CD4-positive, alpha-beta T cell treated with Interleukin-15 for 4 hours (primary cell): ENCODE measurements around the gene DNAJC4.

Experiments used
- DNase-seq: peaks from one replicate; pipeline ENCODE4 v3.0.0-alpha.2; 2020; ENCODE audit warnings: low spot score

The DNAJC4 gene

DNA sequence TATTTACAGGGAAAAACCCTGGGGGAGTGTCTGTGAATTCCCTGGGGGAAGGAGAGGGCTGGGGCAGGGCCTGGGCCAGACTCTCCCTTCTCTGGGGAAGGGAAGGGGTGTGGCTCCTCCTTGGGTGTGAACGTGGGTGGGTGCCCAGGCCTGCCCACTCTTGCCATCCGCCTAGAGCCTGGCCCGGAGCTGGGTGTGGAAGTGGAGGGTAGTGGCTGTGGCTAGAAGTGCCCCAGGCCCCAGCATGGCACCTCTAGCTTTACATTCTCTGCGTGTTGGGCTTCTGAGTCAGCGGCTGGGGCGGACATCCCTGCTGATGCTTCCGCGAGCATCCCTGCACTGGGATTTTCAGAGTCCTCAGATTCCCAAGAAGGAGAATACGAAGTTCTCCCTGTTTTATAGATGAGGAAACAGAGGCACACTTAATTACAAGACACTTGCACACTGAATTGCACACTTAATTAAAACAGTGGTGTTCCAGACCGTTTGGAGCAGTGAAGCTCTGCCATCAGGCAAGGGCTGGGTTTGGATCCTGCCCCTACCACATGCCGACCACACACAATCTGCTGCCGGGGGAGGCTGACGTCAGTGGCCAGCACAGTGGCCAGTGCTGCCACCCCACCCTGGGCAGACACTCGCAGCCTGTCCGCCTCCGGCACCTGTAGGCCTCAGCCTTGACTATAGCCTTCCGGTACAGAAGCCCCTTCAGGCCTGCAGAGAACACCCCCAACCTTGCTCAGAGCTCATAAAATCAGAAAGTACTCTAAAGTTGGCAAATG is 46.5 kb downstream of the DNAJC4 start:
- DNase-seq, result no peak

DNA sequence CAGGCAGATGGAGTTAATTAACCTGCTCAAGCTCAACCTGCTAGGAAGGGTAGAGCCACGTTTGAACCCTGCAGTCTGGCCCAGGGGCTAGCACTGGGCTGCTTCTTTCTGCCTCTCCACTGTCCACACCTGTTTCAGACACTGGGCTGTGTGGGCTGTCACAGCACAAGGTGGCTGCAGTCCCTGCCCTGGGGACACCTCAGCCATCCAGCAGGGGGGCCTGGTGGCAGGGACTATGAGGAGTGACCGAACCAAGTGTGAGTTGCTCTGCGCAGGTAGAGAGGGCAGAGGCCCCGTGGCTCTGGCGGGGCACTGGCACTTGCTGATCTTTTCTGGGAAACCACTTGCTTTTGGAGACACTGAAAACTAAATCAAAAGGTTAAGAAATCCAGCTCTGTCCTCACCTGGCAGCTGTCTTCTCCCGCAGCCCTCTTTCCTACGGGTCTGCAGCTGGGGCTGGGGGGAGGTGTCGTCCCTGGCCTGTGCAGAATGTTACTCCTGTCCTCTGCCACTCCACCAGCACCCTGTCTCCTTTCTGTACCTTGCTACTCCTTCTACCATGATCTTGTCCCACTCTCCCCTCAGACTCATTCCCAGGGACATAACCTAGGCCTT is 48.3 kb downstream of the DNAJC4 start:
- no peak for DNase-seq

DNA sequence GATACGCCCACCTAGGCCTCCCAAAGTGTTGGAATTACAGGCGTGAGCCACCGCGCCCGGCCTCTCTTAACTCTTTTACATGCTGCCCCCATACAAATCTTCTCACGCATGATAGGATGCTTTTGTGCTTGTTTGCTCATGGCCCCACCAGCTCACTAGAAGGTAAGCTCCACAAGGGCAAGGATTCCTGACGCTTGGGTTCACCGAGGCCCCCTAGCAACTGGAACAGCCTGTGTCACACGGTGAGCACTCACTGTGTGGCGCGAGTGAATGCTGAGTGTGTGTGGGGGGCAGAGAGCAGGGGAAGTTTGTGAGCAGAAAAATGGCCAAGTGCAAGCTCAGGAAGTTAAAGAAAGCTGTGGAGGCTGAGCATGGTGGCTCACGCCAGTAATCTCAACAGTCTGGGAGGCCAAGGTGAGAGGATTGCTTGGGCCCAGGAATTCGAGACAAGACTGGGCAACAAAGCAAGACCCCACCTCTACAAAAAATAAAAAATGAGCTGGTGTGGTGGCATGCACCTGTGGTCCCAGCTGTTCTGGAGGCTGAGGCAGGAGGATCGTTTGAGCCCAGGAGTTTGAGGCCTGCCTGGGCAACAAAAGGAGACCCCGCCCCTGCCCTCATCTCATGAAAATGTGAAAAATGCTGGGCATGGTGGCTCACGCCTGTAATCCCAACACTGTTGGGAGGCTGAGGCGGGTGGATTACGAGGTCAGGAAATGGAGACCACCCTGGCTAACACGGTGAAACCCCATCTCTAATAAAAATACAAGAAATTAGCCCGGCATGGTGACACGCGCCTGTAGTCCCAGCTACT is 51.8 kb downstream of the DNAJC4 start:
- no peak for DNase-seq

DNA sequence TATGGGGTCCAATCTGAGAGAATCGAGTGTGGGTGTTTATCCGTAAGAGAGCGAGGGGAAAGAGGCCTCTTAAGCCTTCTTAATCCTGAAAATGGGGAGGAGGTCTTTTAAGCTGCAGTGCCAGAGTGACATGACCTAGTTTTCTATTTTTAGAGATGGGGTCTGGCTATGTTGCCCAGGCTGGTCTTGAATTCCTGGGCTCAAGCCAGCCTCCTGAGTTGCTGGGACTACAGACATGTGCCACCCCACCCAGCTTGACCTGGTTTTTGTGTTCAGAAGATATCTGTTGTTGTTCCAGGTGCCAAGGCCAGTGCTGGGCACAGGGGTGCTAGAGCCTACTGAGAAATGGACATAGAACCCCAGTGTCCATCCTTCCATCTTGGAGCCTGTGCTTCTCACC is 52.7 kb downstream of the DNAJC4 start:
- no peak for DNase-seq
